ENCODE data around the gene PACRG. TPM values are rescaled to one million over a fixed set of nuclear protein-coding genes. Genes with fewer than 3 reads are reported as not detected.

Gene PACRG
- total and polyA plus RNA-seq, 10 of the 15 experiments (the other 5 are each of a cell fraction or from before 2014, with no cell fraction given) = not detected

DNA sequence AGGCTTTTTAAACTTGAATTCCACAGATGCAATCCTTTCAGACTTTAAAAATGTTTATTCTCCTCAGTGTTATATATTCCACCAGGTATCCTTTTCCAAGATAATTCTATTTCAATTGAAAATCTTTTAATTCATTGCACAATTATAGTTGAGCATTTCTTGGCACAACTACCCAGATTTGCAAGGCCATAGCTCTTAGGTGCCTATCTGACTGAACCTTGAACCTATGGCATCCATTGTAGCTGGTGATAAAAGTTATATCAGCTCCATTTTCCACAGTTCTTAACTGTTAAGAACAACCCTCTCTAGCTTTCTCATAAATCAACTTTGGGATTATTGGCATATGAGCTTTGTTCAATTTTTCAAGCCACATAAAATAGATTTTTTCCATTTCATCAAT is 42.4 kb downstream of the PACRG start (continued):
- no peak for TF ChIP-seq POU2F2 (IDR thresholded peaks at IDR 0.05; ENCODE audit: borderline replicate concordance, low read depth, low read length)
- TF ChIP-seq POLR2AphosphoS2 (IDR thresholded peaks at IDR 0.05; ENCODE audit: low read depth, low read length) = no peak

DNA sequence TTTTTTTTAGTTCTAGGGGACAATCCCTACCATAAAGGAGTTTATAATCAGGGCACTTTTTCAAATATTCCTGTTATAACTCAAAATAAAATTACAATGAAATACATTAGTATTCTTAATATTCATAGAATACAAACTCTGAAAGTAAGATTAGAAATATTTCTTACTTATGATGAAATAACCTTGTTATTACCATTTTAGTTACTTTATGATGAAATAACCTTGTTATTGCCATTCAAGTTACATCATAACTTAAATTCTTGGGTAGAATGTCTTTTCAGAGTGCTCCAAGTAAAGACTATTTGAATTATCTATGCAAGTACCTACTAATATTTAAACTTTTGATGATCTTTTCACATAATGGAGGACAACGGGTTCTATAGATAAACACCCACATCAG is 43.2 kb downstream of the PACRG start:
- BruUV-seq (replicated peaks) = no TSS peak
- Histone ChIP-seq H3K4me2 (ENCODE audit: control insufficient read depth, insufficient read depth) (no peak overlapping the region), H3K4me1 (ENCODE audit: control insufficient read depth, insufficient read depth, low read length) (no peaks in the 10 kb centered on the region), H3K36me3 (ENCODE audit: control insufficient read depth in 2 of 2, insufficient read depth in 2 of 2, low read length in 1 of 2) (no peaks in the 10 kb centered on the region), H4K20me1 (ENCODE audit: control insufficient read depth, insufficient read depth) (no peaks in the 10 kb centered on the region), H3K27ac (ENCODE audit: control insufficient read depth, insufficient read depth) (no peak overlapping the region), H2AFZ (ENCODE audit: control insufficient read depth, low read depth, low read length) (no peak overlapping the region), H3K27me3 (replicated peaks in 1 of 2; ENCODE audit: control insufficient read depth in 2 of 2, insufficient read depth in 2 of 2, low read length in 1 of 2) (no peaks in the 10 kb centered on the region), H3K9me3 (replicated peaks; ENCODE audit: control insufficient read depth, insufficient read depth, low read length) (no peaks in the 10 kb centered on the region), H3K79me2 (ENCODE audit: control insufficient read depth, insufficient read depth, low read length) (no peaks in the 10 kb centered on the region), H3K4me3 (no peak overlapping the region), H3K9ac (ENCODE audit: control insufficient read depth, insufficient read depth, low read length) (no peak overlapping the region)
- ChIA-PET SMC1A (ENCODE audit: uncharacterized antibody, unreplicated experiment) (no interaction called here), CTCF (no interaction called here), POLR2A (no interaction called here), RAD21 (ENCODE audit: unreplicated experiment) (no interaction called here)
- in situ Hi-C loops (cut with MboI) = no loop called here
- intact Hi-C loops (cut with micrococcal nuclease; ENCODE audit: unreplicated experiment) = no loop called here
- DNase-seq (ENCODE audit: low read depth, low spot score) (no peak), ATAC-seq (no peak), FAIRE-seq (no peak)
- 32% methylated on average over 1 of the region's 1 CpG for WGBS (ENCODE audit: insufficient coverage, insufficient replicate concordance, low lambda C conversion rate, missing lambda C conversion rate)
- TF ChIP-seq NRF1 (conservative IDR thresholded peaks at IDR 0.05; ENCODE audit: low read depth, low read length) = no peak
- TF ChIP-seq, protein P1, sequence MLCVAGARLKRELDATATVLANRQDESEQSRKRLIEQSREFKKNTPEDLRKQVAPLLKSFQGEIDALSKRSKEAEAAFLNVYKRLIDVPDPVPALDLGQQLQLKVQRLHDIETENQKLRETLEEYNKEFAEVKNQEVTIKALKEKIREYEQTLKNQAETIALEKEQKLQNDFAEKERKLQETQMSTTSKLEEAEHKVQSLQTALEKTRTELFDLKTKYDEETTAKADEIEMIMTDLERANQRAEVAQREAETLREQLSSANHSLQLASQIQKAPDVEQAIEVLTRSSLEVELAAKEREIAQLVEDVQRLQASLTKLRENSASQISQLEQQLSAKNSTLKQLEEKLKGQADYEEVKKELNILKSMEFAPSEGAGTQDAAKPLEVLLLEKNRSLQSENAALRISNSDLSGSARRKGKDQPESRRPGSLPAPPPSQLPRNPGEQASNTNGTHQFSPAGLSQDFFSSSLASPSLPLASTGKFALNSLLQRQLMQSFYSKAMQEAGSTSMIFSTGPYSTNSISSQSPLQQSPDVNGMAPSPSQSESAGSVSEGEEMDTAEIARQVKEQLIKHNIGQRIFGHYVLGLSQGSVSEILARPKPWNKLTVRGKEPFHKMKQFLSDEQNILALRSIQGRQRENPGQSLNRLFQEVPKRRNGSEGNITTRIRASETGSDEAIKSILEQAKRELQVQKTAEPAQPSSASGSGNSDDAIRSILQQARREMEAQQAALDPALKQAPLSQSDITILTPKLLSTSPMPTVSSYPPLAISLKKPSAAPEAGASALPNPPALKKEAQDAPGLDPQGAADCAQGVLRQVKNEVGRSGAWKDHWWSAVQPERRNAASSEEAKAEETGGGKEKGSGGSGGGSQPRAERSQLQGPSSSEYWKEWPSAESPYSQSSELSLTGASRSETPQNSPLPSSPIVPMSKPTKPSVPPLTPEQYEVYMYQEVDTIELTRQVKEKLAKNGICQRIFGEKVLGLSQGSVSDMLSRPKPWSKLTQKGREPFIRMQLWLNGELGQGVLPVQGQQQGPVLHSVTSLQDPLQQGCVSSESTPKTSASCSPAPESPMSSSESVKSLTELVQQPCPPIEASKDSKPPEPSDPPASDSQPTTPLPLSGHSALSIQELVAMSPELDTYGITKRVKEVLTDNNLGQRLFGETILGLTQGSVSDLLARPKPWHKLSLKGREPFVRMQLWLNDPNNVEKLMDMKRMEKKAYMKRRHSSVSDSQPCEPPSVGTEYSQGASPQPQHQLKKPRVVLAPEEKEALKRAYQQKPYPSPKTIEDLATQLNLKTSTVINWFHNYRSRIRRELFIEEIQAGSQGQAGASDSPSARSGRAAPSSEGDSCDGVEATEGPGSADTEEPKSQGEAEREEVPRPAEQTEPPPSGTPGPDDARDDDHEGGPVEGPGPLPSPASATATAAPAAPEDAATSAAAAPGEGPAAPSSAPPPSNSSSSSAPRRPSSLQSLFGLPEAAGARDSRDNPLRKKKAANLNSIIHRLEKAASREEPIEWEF (IDR thresholded peaks at IDR 0.05; ENCODE audit: insufficient replicate concordance, low read depth, low read length) = no peak
- TF ChIP-seq EZH2 (IDR thresholded peaks at IDR 0.05; ENCODE audit: borderline replicate concordance, control insufficient read depth, low read depth, low read length) = no peak
- TF ChIP-seq EP300 (IDR thresholded peaks at IDR 0.05; ENCODE audit: borderline replicate concordance in 1 of 2, control insufficient read depth in 1 of 2, low read depth in 2 of 2, low read length in 2 of 2) = no peak
- TF ChIP-seq, protein P2, sequence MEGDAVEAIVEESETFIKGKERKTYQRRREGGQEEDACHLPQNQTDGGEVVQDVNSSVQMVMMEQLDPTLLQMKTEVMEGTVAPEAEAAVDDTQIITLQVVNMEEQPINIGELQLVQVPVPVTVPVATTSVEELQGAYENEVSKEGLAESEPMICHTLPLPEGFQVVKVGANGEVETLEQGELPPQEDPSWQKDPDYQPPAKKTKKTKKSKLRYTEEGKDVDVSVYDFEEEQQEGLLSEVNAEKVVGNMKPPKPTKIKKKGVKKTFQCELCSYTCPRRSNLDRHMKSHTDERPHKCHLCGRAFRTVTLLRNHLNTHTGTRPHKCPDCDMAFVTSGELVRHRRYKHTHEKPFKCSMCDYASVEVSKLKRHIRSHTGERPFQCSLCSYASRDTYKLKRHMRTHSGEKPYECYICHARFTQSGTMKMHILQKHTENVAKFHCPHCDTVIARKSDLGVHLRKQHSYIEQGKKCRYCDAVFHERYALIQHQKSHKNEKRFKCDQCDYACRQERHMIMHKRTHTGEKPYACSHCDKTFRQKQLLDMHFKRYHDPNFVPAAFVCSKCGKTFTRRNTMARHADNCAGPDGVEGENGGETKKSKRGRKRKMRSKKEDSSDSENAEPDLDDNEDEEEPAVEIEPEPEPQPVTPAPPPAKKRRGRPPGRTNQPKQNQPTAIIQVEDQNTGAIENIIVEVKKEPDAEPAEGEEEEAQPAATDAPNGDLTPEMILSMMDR (IDR thresholded peaks at IDR 0.05 in 2 of 3, conservative IDR thresholded peaks at IDR 0.05 in 1 of 3; ENCODE audit: control insufficient read depth in 2 of 3, extremely low read depth in 1 of 3, insufficient read depth in 1 of 3, low read depth in 3 of 3, low read length in 3 of 3) = no peak
- no peak for TF ChIP-seq CREM (IDR thresholded peaks at IDR 0.05; ENCODE audit: low read depth)
- TF ChIP-seq, protein P3, sequence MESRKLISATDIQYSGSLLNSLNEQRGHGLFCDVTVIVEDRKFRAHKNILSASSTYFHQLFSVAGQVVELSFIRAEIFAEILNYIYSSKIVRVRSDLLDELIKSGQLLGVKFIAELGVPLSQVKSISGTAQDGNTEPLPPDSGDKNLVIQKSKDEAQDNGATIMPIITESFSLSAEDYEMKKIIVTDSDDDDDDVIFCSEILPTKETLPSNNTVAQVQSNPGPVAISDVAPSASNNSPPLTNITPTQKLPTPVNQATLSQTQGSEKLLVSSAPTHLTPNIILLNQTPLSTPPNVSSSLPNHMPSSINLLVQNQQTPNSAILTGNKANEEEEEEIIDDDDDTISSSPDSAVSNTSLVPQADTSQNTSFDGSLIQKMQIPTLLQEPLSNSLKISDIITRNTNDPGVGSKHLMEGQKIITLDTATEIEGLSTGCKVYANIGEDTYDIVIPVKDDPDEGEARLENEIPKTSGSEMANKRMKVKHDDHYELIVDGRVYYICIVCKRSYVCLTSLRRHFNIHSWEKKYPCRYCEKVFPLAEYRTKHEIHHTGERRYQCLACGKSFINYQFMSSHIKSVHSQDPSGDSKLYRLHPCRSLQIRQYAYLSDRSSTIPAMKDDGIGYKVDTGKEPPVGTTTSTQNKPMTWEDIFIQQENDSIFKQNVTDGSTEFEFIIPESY (IDR thresholded peaks at IDR 0.05) = no peak
- TF ChIP-seq CBX3 (IDR thresholded peaks at IDR 0.05; ENCODE audit: borderline replicate concordance, low read depth) = no peak
- TF ChIP-seq EED (IDR thresholded peaks at IDR 0.05; ENCODE audit: low read depth) = no peak
- TF ChIP-seq ZNF207 (IDR thresholded peaks at IDR 0.05; ENCODE audit: borderline replicate concordance) = no peak
- TF ChIP-seq KDM1A (IDR thresholded peaks at IDR 0.05; ENCODE audit: borderline replicate concordance) = no peak
- no peak for TF ChIP-seq SP1 (IDR thresholded peaks at IDR 0.05; ENCODE audit: low read depth, low read length)
- no peak for TF ChIP-seq JUNB (IDR thresholded peaks at IDR 0.05)
